ENCODE measurements around the gene VPS45.

The VPS45 gene

GRCh38 chr1:150149271-150150132, 81.9 kb downstream of the VPS45 start, which contains the start of gene PLEKHO1:
Gene PLEKHO1, plus strand, starts transcription at chr1:150149916. Its CDS starts 342 bp downstream, at chr1:150150258.
- DNase-seq (ENCODE audit: extremely low spot score) = peak; percentile 84
- TF ChIP-seq, protein P1, sequence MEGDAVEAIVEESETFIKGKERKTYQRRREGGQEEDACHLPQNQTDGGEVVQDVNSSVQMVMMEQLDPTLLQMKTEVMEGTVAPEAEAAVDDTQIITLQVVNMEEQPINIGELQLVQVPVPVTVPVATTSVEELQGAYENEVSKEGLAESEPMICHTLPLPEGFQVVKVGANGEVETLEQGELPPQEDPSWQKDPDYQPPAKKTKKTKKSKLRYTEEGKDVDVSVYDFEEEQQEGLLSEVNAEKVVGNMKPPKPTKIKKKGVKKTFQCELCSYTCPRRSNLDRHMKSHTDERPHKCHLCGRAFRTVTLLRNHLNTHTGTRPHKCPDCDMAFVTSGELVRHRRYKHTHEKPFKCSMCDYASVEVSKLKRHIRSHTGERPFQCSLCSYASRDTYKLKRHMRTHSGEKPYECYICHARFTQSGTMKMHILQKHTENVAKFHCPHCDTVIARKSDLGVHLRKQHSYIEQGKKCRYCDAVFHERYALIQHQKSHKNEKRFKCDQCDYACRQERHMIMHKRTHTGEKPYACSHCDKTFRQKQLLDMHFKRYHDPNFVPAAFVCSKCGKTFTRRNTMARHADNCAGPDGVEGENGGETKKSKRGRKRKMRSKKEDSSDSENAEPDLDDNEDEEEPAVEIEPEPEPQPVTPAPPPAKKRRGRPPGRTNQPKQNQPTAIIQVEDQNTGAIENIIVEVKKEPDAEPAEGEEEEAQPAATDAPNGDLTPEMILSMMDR (IDR thresholded peaks at IDR 0.05; ENCODE audit: control extremely low read depth, extremely low read depth, low read depth, missing control alignments) = no peak
- CTCF ChIA-PET = interaction anchor here (0.7 to 7.3 kb wide), 5 partner anchors 8 to 78 kb away, joined by 3 to 82 read pairs (median 3); no protein-coding TSS in a partner anchor
- POLR2A ChIA-PET = interaction anchor here (0.5 to 4.4 kb wide), 4 partner anchors 10 to 84 kb away, joined by 3 to 25 read pairs (median 6); no protein-coding TSS in a partner anchor

- no peak for DNase-seq (ENCODE audit: extremely low spot score)
- ChIA-PET POLR2A (interaction anchor here (0.6 to 4.4 kb wide), 4 partner anchors 9 to 32 kb away, joined by 3 to 25 read pairs (median 6); no protein-coding TSS in a partner anchor), CTCF (interaction anchor here (0.7 to 7.3 kb wide), 4 partner anchors 9 to 79 kb away, joined by 3 to 82 read pairs (median 4); no protein-coding TSS in a partner anchor)
- TF ChIP-seq, protein P1 (IDR thresholded peaks at IDR 0.05; ENCODE audit: control extremely low read depth, extremely low read depth, low read depth, missing control alignments) = no peak
These were observed 82.8 kb downstream of the VPS45 start for GRCh38 chr1:150150133-150151021.

- DNase-seq (ENCODE audit: extremely low spot score) = peak; percentile 31
- ChIA-PET CTCF (interaction anchor here (1.2 to 7.3 kb wide), 3 partner anchors 12 to 190 kb away, joined by 4 to 82 read pairs (median 5); no protein-coding TSS in a partner anchor), POLR2A (interaction anchor here (0.6 to 4.4 kb wide), 2 partner anchors 10 to 15 kb away, joined by 3 to 25 read pairs; no protein-coding TSS in a partner anchor)
- TF ChIP-seq, protein P1 (IDR thresholded peaks at IDR 0.05; ENCODE audit: control extremely low read depth, extremely low read depth, low read depth, missing control alignments) = no peak
These were observed 84.0 kb downstream of the VPS45 start for GRCh38 chr1:150151291-150152181.

DNA sequence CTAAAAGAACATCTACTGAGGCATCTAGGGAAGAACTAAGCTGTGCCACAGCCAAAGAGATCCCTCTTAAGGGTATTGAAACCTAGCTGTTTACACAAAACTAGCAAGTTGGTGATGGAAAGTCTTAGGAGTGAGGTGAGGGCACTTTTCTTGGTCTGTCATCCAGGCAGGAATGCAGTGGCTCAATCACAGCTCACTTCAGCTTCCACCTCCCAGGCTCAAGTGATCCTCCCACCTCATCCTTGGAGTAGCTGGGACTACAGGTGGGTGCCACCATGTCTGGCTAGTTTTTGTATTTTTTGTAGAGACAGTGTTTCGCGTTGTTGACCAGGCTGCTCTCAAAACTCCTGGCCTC, 84.6 kb downstream of the VPS45 start:
- POLR2A ChIA-PET = interaction anchor here (4.4 kb wide), 1 partner anchor 9 kb away, joined by 25 read pairs; no protein-coding TSS in a partner anchor
- TF ChIP-seq, protein P1 (IDR thresholded peaks at IDR 0.05; ENCODE audit: control extremely low read depth, extremely low read depth, low read depth, missing control alignments) = no peak
- CTCF ChIA-PET = interaction anchor here (1.2 to 7.3 kb wide), 4 partner anchors 11 to 266 kb away, joined by 4 to 82 read pairs (median 5); a partner anchor contains a TSS
- DNase-seq (ENCODE audit: extremely low spot score) = no peak

- no peak for DNase-seq (ENCODE audit: extremely low spot score)
- TF ChIP-seq, protein P1 (IDR thresholded peaks at IDR 0.05; ENCODE audit: control extremely low read depth, extremely low read depth, low read depth, missing control alignments) = no peak
- ChIA-PET POLR2A (interaction anchor here (4.4 kb wide), 1 partner anchor 8 kb away, joined by 25 read pairs; no protein-coding TSS in a partner anchor), CTCF (interaction anchor here (1.2 to 7.3 kb wide), 4 partner anchors 11 to 266 kb away, joined by 4 to 82 read pairs (median 5); a partner anchor contains a TSS)
These were observed 85.3 kb downstream of the VPS45 start for GRCh38 chr1:150152772-150153456.

Data from GM10248 (cell line).